ENCODE results near the gene MSI1. TPM values are rescaled to one million over a fixed set of nuclear protein-coding genes. Genes with fewer than 3 reads are reported as not detected.

MSI1 gene
- total RNA-seq, 1 experiment from 2014 or later, result not detected

DNA sequence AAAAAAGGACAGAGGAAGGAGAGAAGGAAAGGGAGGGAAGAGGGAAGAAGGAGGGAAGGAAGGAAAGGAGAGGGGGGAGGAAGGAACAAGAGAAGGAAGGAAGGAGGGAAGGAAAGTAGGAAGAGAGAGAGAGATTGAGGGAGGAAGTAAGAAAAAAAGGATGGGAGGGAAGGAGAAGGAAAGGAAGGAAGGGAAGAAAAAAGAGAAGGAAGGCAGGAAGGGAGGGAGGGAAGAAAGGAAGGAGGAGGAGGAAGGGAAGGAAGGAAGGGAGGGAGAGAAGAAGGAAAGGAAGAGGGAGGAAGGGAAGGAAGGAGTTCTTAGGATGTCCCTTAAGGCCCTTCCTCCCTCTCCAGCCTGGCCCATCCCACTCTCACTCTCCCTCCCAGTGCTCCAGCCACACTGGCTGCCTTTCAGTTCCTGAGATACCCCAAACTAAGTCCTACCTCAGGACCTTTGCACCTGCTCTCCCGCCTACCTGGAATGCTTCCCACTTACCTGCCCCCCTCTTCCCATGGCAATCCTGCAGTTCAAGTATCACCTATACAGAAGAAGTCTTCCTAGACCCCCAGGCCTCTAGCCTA, 21.7 kb upstream of the MSI1 start:
- Histone ChIP-seq H3K4me3 (no peak overlapping the region), H3K9me3 (no peaks in the 10 kb centered on the region), H3K27me3 (no peaks in the 10 kb centered on the region), H3K36me3 (no peaks in the 10 kb centered on the region)
- no peak for DNase-seq

GRCh38 chr12:120388691-120389481, 19.9 kb upstream of the MSI1 start:
- Histone ChIP-seq H3K36me3 (no peaks in the 10 kb centered on the region), H3K4me3 (no peak overlapping the region), H3K27me3 (no peaks in the 10 kb centered on the region), H3K9me3 (no peaks in the 10 kb centered on the region)
- DNase-seq, result no peak

- H3K27me3 ChIP-seq, result no peaks in the 10 kb centered on the region
- DNase-seq, result peak; percentile 22
- no peaks in the 10 kb centered on the region for H3K36me3 ChIP-seq
- H3K4me3 ChIP-seq, result no peak overlapping the region
- H3K9me3 ChIP-seq, result no peaks in the 10 kb centered on the region
Measured at GRCh38 chr12:120381752-120382419, 12.9 kb upstream of the MSI1 start.

DNA sequence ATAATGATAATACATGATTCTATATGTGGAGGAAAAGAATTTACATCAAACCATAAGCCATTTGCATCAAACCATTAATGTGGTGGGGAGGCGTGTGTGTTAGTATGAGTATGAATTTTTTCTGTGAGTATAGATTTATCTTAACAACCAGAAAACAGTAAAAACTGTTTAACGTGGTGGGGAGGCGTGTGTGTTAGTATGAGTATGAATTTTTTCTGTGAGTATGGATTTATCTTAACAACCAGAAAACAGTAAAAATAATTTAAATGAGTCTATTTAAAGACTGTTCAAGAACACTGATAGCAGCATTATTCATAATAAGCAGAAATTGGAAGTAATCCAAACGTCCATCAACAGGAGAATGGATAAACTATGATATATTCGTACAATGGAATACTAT, 9.1 kb upstream of the MSI1 start:
- no peak for DNase-seq
- H3K27me3 ChIP-seq, result peaks cover 29% of the 10 kb centered on the region
- H3K9me3 ChIP-seq, result no peaks in the 10 kb centered on the region
- H3K4me3 ChIP-seq, result no peak overlapping the region
- H3K36me3 ChIP-seq, result no peaks in the 10 kb centered on the region

DNA sequence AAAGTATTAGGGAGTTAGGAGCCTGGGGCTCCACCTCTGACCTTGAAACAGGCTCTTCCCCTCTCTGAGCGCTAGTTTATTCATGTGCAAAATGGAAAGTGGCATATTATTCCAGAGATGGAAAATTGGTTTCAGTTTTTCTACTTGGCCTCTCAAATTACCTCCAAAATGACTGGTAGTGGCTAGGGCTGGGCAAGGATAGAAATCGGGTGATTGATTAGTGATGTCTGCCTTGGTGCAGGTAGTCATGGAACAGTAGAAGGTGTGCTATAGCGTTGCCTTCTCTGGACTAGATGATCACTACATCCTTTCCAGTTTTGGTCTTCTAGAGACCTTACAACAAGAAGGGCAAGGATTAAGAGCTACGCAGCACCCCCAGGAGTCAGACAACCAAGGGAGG, 8.6 kb upstream of the MSI1 start:
- Histone ChIP-seq H3K27me3 (peaks cover 34% of the 10 kb centered on the region), H3K9me3 (no peaks in the 10 kb centered on the region), H3K4me3 (no peak overlapping the region), H3K36me3 (no peaks in the 10 kb centered on the region)
- DNase-seq, result no peak

DNA sequence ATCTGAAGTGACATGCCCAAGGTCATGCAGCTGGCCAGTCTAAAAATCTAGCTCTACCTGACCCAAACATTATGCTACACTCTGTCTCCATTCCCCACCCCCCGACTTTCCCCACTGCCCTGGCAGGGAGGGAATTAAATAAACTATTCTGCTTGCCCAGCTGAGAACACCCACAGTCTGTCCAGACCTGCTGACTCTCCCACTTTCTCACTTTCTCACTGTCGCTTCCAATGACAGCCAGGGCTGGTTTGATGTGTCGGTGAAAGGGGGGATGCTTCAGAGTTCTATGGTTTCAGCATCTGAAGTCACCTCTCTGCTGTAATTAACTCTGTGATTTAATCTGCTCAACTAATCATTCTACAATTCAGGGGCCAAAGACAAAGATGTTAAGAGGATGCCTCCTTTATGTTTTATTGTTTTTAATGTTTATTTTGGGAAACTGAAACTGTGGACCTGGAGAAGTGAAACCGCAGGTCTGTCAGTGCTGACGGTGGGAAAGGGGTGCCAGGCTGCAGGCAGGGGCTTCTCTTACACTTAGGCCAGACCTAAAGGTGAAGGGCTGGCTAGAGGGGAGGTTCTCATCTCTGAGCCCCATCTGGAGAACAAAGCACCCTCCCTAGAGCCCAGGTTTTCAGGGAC, 8.1 kb upstream of the MSI1 start:
- DNase-seq, result no peak
- Histone ChIP-seq H3K4me3 (no peak overlapping the region), H3K27me3 (peaks cover 39% of the 10 kb centered on the region), H3K36me3 (no peaks in the 10 kb centered on the region), H3K9me3 (no peaks in the 10 kb centered on the region)

GRCh38 chr12:120376416-120376815, 7.5 kb upstream of the MSI1 start:
- Histone ChIP-seq H3K4me3 (no peak overlapping the region), H3K9me3 (no peaks in the 10 kb centered on the region), H3K36me3 (no peaks in the 10 kb centered on the region), H3K27me3 (peaks cover 44% of the 10 kb centered on the region)
- no peak for DNase-seq

DNA sequence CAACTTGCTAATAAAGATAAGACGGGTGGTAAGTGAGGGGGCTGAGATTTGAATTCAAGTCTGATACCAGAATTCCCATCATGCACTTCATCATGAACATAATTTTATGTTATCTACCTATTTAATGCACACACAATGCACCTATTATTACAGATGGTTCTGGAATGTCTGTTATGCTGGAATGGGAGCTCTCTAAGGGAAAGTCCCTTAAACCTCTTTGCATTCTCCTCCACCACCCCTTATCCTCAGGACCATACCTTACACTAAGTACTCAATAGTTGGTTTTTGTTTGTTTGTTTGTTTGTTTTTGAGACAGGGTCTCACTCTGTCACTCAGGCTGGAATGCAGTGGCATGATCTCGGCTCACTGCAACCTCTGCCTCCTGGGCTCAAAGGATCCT, 7.0 kb upstream of the MSI1 start:
- H3K27me3 ChIP-seq, result peaks cover 49% of the 10 kb centered on the region
- DNase-seq, result no peak

GRCh38 chr12:120373683-120374082, 4.7 kb upstream of the MSI1 start:
- H3K4me3 ChIP-seq, result no peak overlapping the region
- H3K27me3 ChIP-seq, result peaks cover 66% of the 10 kb centered on the region
- no peaks in the 10 kb centered on the region for H3K9me3 ChIP-seq
- no peak for DNase-seq
- H3K36me3 ChIP-seq, result no peaks in the 10 kb centered on the region

More for the DNA sequence above, 7.0 kb upstream of the MSI1 start:
- Histone ChIP-seq H3K9me3 (no peaks in the 10 kb centered on the region), H3K36me3 (no peaks in the 10 kb centered on the region), H3K4me3 (no peak overlapping the region)

DNA sequence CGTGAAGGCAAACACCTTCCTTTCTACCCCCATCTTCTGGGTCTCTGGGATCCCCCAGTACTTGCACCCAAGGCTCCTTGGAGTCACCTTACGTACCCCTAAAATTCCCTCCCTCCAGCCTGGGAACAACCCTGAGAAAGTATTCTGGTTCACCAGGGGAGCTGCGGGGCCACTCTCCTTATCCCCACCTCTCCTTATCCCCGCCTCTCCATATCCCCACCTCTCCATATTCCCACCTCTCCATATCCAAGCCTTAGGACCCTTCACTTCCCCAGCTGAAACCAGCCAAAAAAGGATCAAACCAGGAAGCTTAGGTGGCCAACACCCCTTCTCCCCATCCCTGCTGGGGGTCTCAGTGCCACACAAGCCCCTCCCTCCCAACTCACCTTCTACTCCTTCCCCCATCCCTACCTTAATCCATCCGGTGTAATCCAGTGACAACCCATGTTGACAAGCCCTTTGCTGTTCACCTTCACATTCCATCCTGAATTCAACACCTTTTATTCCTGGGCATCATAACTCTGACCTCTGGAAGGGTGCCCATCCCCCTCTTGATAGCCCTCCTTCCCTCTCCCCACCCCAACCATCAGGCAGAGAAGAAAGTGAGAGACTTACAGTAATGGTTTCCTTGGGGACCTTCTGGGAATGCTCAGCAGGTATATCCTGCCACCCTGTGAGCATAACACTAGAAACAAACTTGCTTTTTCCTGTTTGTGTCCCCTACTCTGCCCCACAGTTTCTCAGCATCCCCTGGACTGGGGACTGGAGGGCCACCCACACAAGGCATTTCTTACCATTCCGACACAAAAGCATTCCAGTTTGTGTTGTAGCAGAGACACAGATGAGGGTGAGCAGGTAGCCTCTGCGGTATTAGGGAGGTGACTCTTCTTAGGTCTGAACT, 1.6 kb upstream of the MSI1 start:
- Histone ChIP-seq H3K9me3 (no peaks in the 10 kb centered on the region), H3K27me3 (peaks cover 64% of the 10 kb centered on the region), H3K36me3 (no peaks in the 10 kb centered on the region), H3K4me3 (no peak overlapping the region)
- no peak for DNase-seq

DNA sequence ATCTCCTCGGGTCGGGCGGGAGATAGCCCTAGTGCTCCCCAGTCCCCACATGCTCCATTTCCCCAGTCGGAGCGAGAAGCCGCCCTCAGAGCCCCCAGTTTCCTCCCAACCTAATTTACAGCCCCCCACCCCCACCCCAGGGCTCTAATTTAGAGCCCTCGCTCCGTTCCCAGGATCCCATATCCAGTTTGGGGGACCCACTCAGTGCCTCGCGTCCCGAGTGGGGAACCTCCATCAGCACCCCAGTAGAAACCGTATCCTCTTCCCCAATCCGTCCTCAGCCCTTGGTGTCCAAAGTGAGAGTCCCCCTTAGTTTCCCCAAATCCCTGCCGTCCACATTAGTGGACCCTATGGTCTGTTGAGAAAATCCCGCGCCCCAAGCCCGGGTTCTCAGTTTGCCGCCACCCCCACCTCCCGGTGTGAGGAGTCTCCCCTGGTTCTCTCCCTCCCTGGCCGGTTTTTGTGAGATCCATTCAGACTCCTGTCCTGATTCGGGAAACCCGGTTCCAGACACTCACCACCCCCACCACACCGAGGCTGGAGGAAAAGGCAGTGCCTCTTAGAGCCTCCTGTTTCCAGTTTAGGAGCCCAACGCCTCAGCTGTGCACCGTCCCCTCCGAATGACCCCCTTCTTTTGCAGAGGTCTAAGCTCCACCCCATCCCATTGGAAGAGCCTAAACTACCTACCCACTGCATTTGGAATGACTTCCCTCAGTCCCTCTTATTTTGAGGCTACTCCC, 809 bp upstream of the MSI1 start:
- no peaks in the 10 kb centered on the region for H3K9me3 ChIP-seq
- no peak for DNase-seq
- peak overlapping the region; percentile 16; the same call in 1 of the 2 replicates for H3K4me3 ChIP-seq
- H3K36me3 ChIP-seq, result no peaks in the 10 kb centered on the region
- peaks cover 58% of the 10 kb centered on the region for H3K27me3 ChIP-seq

- no peak for DNase-seq
- Histone ChIP-seq H3K27me3 (peaks cover 46% of the 10 kb centered on the region), H3K4me3 (peak overlapping the region; percentile 22; the same call in 1 of the 2 replicates), H3K36me3 (no peaks in the 10 kb centered on the region), H3K9me3 (no peaks in the 10 kb centered on the region)
Measured at GRCh38 chr12:120367924-120368788, 808 bp downstream of the MSI1 start.

GRCh38 chr12:120367233-120367923, 1.6 kb downstream of the MSI1 start:
- H3K4me3 ChIP-seq, result no peak overlapping the region
- H3K9me3 ChIP-seq, result no peaks in the 10 kb centered on the region
- peaks cover 38% of the 10 kb centered on the region for H3K27me3 ChIP-seq
- no peak for DNase-seq
- H3K36me3 ChIP-seq, result no peaks in the 10 kb centered on the region

DNA sequence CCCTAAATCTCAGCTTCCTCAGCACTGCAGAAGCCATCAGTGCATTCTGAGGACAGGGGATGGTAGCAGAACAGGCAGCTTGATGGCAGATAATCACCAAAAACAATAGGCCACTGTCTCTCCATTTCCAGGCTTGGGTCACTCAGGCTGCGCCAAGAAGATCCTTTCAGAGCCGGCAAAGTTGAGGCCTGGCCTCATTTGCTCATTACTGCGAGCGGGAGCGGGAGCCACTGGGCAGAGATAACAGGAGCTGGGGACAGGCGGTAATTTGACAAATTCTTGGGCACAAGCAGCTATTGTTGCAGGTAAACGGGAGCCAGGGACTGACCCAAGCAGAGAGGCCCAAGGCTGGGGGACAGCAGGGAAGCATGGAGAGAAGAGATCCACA, 2.1 kb downstream of the MSI1 start:
- no peaks in the 10 kb centered on the region for H3K36me3 ChIP-seq
- peaks cover 34% of the 10 kb centered on the region for H3K27me3 ChIP-seq
- no peak for DNase-seq
- no peak overlapping the region for H3K4me3 ChIP-seq
- H3K9me3 ChIP-seq, result no peaks in the 10 kb centered on the region

- no peaks in the 10 kb centered on the region for H3K36me3 ChIP-seq
- H3K9me3 ChIP-seq, result no peaks in the 10 kb centered on the region
- H3K27me3 ChIP-seq, result peaks cover 28% of the 10 kb centered on the region
- DNase-seq, result no peak
- no peak overlapping the region for H3K4me3 ChIP-seq
Measured at GRCh38 chr12:120366341-120366705, 2.6 kb downstream of the MSI1 start.

Measured in MG63 (cell line).